Measurements from ENCODE around the gene NYAP1.

GRCh38 chr7:100489824-100490223, 6.1 kb downstream of the NYAP1 start:
- TF ChIP-seq CTCF (optimal IDR thresholded peaks at IDR 0.05 in 1 of 3, IDR thresholded peaks at IDR 0.05 in 1 of 3, conservative IDR thresholded peaks at IDR 0.05 in 1 of 3; ENCODE audit: extremely low read depth in 1 of 3, insufficient read depth in 2 of 3, low read length in 3 of 3): no peak
- no peak for TF ChIP-seq EZH2 (IDR thresholded peaks at IDR 0.05; ENCODE audit: low read length)
